Endothelial cell of umbilical vein (primary cell): ENCODE measurements around the gene N4BP3. TPM values are rescaled to one million over a fixed set of nuclear protein-coding genes. Genes with fewer than 3 reads are reported as not detected.
A peak's percentile ranks its signal among the peaks of the same experiment; 100 is the strongest.

Experiments used
- BruUV-seq: library from RNA; stranded (reverse); fragments of 400-500 nt; replicated peaks from 2 replicates; lab custom pipeline; 2021; lab: Mats Ljungman, UMichigan
- CTCF ChIA-PET: fragments of 300-600, 350-600 bp; sonication (Branson Sonifier 250); formaldehyde crosslinking; loops from one replicate; lab custom pipeline; 2021; ENCODE audit warnings: antibody characterized with exemption, inconsistent platforms; lab: Charles Lee
- POLR2A ChIA-PET: fragments of 300-600, 350-600 bp; sonication (Branson Sonifier 250); formaldehyde crosslinking; loops from one replicate; lab custom pipeline; 2021; ENCODE audit warnings: antibody characterized with exemption, inconsistent platforms; lab: Charles Lee
- DNase-seq: peaks from one replicate; pipeline ENCODE4 v3.0.0-alpha.2; 2011; ENCODE audit warnings: low read depth, low spot score
- FAIRE-seq: peaks from 2 replicates; lab custom pipeline; 2011; peaks lifted over from hg19 to GRCh38; lab: Jason Lieb, UNC
- H2AFZ ChIP-seq: 2 replicates; pipeline ENCODE4 v1.6.0; 2012; ENCODE audit warnings: low read depth, low read length, control low read depth, inconsistent platforms
- H3K27ac ChIP-seq: 2 replicates; pipeline ENCODE4 v1.5.1; 2011; ENCODE audit warnings: low read depth, mild to moderate bottlenecking, control low read depth, low read length, moderate library complexity; ENCODE audit not compliant: insufficient read depth
- H3K27me3 ChIP-seq, 2 experiments: 2 replicates each; pipeline versions ENCODE4 v1.6.0 to v1.6.1; 2011; ENCODE audit warnings: low read length in 2 of 2, mixed read lengths in 1 of 2; ENCODE audit not compliant: control insufficient read depth in 2 of 2, insufficient read depth in 2 of 2
- H3K36me3 ChIP-seq, 2 experiments: 2 replicates in 1 of 2; 3 replicates in 1 of 2; pipeline ENCODE4 v1.5.1; 2011; ENCODE audit warnings: low read length in 2 of 2, mild to moderate bottlenecking in 1 of 2, moderate library complexity in 1 of 2; ENCODE audit not compliant: control insufficient read depth in 2 of 2, insufficient read depth in 2 of 2; ENCODE audit errors: extremely low read depth in 1 of 2
- H3K4me1 ChIP-seq: 3 replicates; pipeline ENCODE4 v1.5.1; 2011; ENCODE audit warnings: mild to moderate bottlenecking, low read length; ENCODE audit not compliant: control insufficient read depth, insufficient read depth; ENCODE audit errors: extremely low read depth
- H3K4me2 ChIP-seq: 2 replicates; pipeline ENCODE4 v1.6.1; 2011; ENCODE audit warnings: low read length, control low read depth, mixed read lengths; ENCODE audit not compliant: insufficient read depth
- H3K4me3 ChIP-seq, 3 experiments: fragments of 200-600 bp in 1 of 3; sonication (generic), shearing (Covaris generic) in 1 of 3; replicated peaks in 1 of 3; 2 replicates each; pipeline ENCODE4 v1.5.1; 2011 to 2016; ENCODE audit warnings: control low read depth in 3 of 3, low read length in 3 of 3, mild to moderate bottlenecking in 2 of 3, inconsistent platforms in 1 of 3, low read depth in 1 of 3, moderate library complexity in 1 of 3; ENCODE audit not compliant: insufficient read depth in 1 of 3
- H3K79me2 ChIP-seq: 2 replicates; pipeline ENCODE4 v1.6.0; 2012; ENCODE audit warnings: low read length, inconsistent platforms; ENCODE audit not compliant: control insufficient read depth, insufficient read depth
- H3K9ac ChIP-seq: replicated peaks from 2 replicates; pipeline ENCODE3; 2011; ENCODE audit warnings: low read length, control low read depth; ENCODE audit not compliant: insufficient read depth; ENCODE audit errors: extremely low read depth
- H3K9me1 ChIP-seq: replicated peaks from 3 replicates; pipeline ENCODE4 v1.6.0; 2011; ENCODE audit warnings: mild to moderate bottlenecking, low read length; ENCODE audit not compliant: control insufficient read depth, insufficient read depth; ENCODE audit errors: extremely low read depth
- H3K9me3 ChIP-seq: replicated peaks from 2 replicates; pipeline ENCODE4 v1.5.1; 2012; ENCODE audit warnings: low read length, inconsistent platforms; ENCODE audit not compliant: control insufficient read depth, insufficient read depth
- H4K20me1 ChIP-seq: replicated peaks from 2 replicates; pipeline ENCODE3; 2011; ENCODE audit warnings: mild to moderate bottlenecking, low read length; ENCODE audit not compliant: control insufficient read depth, insufficient read depth; ENCODE audit errors: extremely low read depth
- CTCF ChIP-seq, 2 donors: IDR thresholded peaks; 1 replicate in 1 of 2; 2 replicates in 1 of 2; pipeline ENCODE4 v1.5.1; 2011; ENCODE audit warnings: low read length in 2 of 2, mild to moderate bottlenecking in 2 of 2, moderate library complexity in 2 of 2, control low read depth in 1 of 2, inconsistent platforms in 1 of 2, low read depth in 1 of 2; ENCODE audit not compliant: insufficient read depth in 1 of 2; ENCODE audit errors: extremely low read depth in 1 of 2
- EZH2 ChIP-seq: IDR thresholded peaks from 2 replicates; pipeline ENCODE4 v1.6.1; 2012; ENCODE audit warnings: borderline replicate concordance, low read depth, mild to moderate bottlenecking, moderate library complexity, low read length, inconsistent platforms; ENCODE audit not compliant: severe bottlenecking
- GATA2 ChIP-seq: IDR thresholded peaks from 2 replicates; pipeline ENCODE4 v1.7.0; 2011; ENCODE audit warnings: low read depth, mild to moderate bottlenecking, moderate library complexity, mixed read lengths, low read length; ENCODE audit not compliant: insufficient read length, insufficient read depth
- JUN ChIP-seq: IDR thresholded peaks from 2 replicates; pipeline ENCODE4 v1.6.1; 2011; ENCODE audit warnings: borderline replicate concordance, low read depth; ENCODE audit not compliant: insufficient read length, insufficient read depth
- MAX ChIP-seq: IDR thresholded peaks from 2 replicates; pipeline ENCODE4 v1.6.1; 2011; ENCODE audit not compliant: insufficient read depth, insufficient read length
- MYC ChIP-seq: IDR thresholded peaks from one replicate; pipeline ENCODE4 v1.6.1; 2011; ENCODE audit warnings: mild to moderate bottlenecking, low read depth, low read length
- POLR2A ChIP-seq: IDR thresholded peaks from 2 replicates; pipeline ENCODE4 v1.6.1; 2012; ENCODE audit warnings: low read depth, mild to moderate bottlenecking, control low read depth, low read length
- POLR2AphosphoS5 ChIP-seq: IDR thresholded peaks from 2 replicates; pipeline ENCODE4 v1.6.1; 2012; ENCODE audit warnings: low read depth, mild to moderate bottlenecking, control low read depth, low read length, moderate library complexity; ENCODE audit not compliant: insufficient read depth
- dilution Hi-C: fragments of 300-500 bp; cut with MboI; formaldehyde crosslinking; loops from one replicate; pipeline ENCODE4 v1.15.0; 2019; ENCODE audit warnings: low sequenced_read_pairs; ENCODE audit not compliant: extremely low pct_ligation_motif_present
- intact Hi-C: fragments of 100-400 bp; cut with micrococcal nuclease; formaldehyde crosslinking; loops from one replicate; pipeline ENCODE4 v1.10.0; 2022
- polyA plus RNA-seq, 4 experiments: library from polyadenylated mRNA; depleted of rRNA in 3 of 4; stranded (reverse) in 3 of 4; unstranded in 1 of 4; fragments of >200 nt; gene quantifications; 2 replicates each; pipeline versions ENCODE4 v1.2.1 to v1.2.3, GENCODE V29; 2011 to 2012; ENCODE audit warnings: missing spikeins in 1 of 4
- total RNA-seq: library from RNA; stranded (reverse); gene quantifications from 2 replicates; pipeline ENCODE4 v1.2.3, GENCODE V29; 2021

Gene N4BP3
- total and polyA plus RNA-seq, 2 donors (not counting 3 experiments of a cell fraction or from before 2014, with no cell fraction given), result 11.8 to 38.2 TPM

- peaks cover 0 to 25% of the 10 kb centered on the region in 2 experiments for H3K36me3 ChIP-seq
- no peaks in the 10 kb centered on the region for H3K4me1 ChIP-seq
- no peaks in the 10 kb centered on the region for H3K79me2 ChIP-seq
- no peak overlapping the region for H2AFZ ChIP-seq
- H3K9ac ChIP-seq, result no peak overlapping the region
- H4K20me1 ChIP-seq, result no peaks in the 10 kb centered on the region
- dilution Hi-C loops (no loop called here), intact Hi-C loops (no loop called here)
- FAIRE-seq (peak; percentile 38), DNase-seq (no peak)
- H3K4me3 ChIP-seq, result no peak overlapping the region
- BruUV-seq, result no TSS peak
- no peak overlapping the region for H3K27ac ChIP-seq
- CTCF ChIA-PET, result interaction anchor here (11.5 kb wide), 1 partner anchor 65 kb away, joined by 200 read pairs; no protein-coding TSS in a partner anchor
- TF ChIP-seq POLR2A, result no peak
- TF ChIP-seq POLR2AphosphoS5, result no peak
- no peak for TF ChIP-seq EZH2
- TF ChIP-seq GATA2, result no peak
- no peak overlapping the region for H3K4me2 ChIP-seq
- H3K27me3 ChIP-seq, result no peaks in the 10 kb centered on the region
- no peaks in the 10 kb centered on the region for H3K9me1 ChIP-seq
- H3K9me3 ChIP-seq, result no peaks in the 10 kb centered on the region
- POLR2A ChIA-PET, result no interaction called here
Observed at GRCh38 chr5:178141550-178141949, 28.2 kb downstream of the N4BP3 start.

- intact Hi-C loops, result no loop called here
- Histone ChIP-seq H3K9me1 (no peaks in the 10 kb centered on the region), H3K27ac (no peak overlapping the region), H3K4me3 (no peak overlapping the region), H3K4me1 (no peaks in the 10 kb centered on the region), H3K79me2 (no peaks in the 10 kb centered on the region), H4K20me1 (no peaks in the 10 kb centered on the region), H3K27me3 (no peaks in the 10 kb centered on the region), H3K9me3 (no peaks in the 10 kb centered on the region), H3K4me2 (no peak overlapping the region), H2AFZ (no peak overlapping the region), H3K9ac (no peak overlapping the region), H3K36me3 (peaks cover 8 to 32% of the 10 kb centered on the region in 2 experiments)
- DNase-seq (no peak), FAIRE-seq (no peak)
- no peak for TF ChIP-seq GATA2
- no peak for TF ChIP-seq CTCF (IDR thresholded peaks at IDR 0.05; ENCODE audit: extremely low read depth in 1 of 2, insufficient read depth in 1 of 2, low read depth in 1 of 2, low read length in 2 of 2)
- TF ChIP-seq MYC, result no peak
- TF ChIP-seq JUN, result no peak
- no peak for TF ChIP-seq MAX
- ChIA-PET CTCF (interaction anchor here (0.6 to 11.5 kb wide), 5 partner anchors 11 to 66 kb away, joined by 3 to 200 read pairs (median 3); no protein-coding TSS in a partner anchor), POLR2A (interaction anchor here (0.5 to 0.7 kb wide), 2 partner anchors 24 to 26 kb away, joined by 5 to 7 read pairs; no protein-coding TSS in a partner anchor)
- dilution Hi-C loops, result no loop called here
- BruUV-seq, result no TSS peak
Observed at GRCh38 chr5:178142642-178143041, 29.3 kb downstream of the N4BP3 start.
